Body of pancreas (tissue), 4 donors: ENCODE measurements around the gene FCGR2B.
"Not testable (repeated sequence)": the region's sequence is repeated elsewhere in the genome, so short reads cannot be mapped to it uniquely, and the experiment has no call there.

Source experiments
- POLR2A ChIP-seq, 3 donors: fragments of 450-650 bp; IDR thresholded peaks; one replicate each; pipeline ENCODE4 v1.6.1; 2016; ENCODE audit warnings: antibody characterized with exemption in 3 of 3, mild to moderate bottlenecking in 2 of 3
- TF ChIP-seq, protein P1 (sequence below), 7 experiments: fragments of 450-650 bp in 4 of 7; fragments of 200-600 bp in 3 of 7; sonication (generic) in 3 of 7; IDR thresholded peaks; one replicate each; pipeline ENCODE4 v1.5.1; 2016 to 2019; ENCODE audit warnings: antibody characterized with exemption in 7 of 7

DNA sequence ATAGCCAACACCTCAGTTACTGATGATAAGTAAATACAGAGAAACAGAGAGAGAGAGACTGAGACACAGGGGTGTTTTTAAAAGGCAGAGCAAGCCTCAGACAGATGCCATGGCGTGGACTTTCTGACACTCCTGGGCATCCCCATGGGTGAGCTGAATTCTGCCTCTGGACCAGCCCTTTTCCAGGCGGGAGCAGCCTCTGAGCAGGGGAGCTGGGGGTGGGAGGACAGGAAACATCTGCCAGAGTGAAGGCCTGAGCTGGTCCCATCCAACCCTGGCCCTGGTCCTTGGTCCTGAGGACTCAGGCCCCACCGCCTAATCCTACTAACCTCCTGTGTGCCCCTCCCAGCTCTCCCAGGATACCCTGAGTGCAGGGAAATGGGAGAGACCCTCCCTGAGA, 12.0 kb downstream of the FCGR2B start:
- TF ChIP-seq, protein P1, sequence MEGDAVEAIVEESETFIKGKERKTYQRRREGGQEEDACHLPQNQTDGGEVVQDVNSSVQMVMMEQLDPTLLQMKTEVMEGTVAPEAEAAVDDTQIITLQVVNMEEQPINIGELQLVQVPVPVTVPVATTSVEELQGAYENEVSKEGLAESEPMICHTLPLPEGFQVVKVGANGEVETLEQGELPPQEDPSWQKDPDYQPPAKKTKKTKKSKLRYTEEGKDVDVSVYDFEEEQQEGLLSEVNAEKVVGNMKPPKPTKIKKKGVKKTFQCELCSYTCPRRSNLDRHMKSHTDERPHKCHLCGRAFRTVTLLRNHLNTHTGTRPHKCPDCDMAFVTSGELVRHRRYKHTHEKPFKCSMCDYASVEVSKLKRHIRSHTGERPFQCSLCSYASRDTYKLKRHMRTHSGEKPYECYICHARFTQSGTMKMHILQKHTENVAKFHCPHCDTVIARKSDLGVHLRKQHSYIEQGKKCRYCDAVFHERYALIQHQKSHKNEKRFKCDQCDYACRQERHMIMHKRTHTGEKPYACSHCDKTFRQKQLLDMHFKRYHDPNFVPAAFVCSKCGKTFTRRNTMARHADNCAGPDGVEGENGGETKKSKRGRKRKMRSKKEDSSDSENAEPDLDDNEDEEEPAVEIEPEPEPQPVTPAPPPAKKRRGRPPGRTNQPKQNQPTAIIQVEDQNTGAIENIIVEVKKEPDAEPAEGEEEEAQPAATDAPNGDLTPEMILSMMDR (IDR thresholded peaks at IDR 0.05), result not testable (repeated sequence)
- not testable (repeated sequence) for TF ChIP-seq POLR2A (IDR thresholded peaks at IDR 0.05)
